A549 (cell line): ENCODE results near the gene CBFA2T2. TPM values are rescaled to one million over a fixed set of nuclear protein-coding genes. Genes with fewer than 3 reads are reported as not detected.

ENCODE experiments used
- ATAC-seq, 2 experiments: fragments of 200-7000 bp in 1 of 2; fragments of >200 bp in 1 of 2; cut with Nextera tagmentation in 1 of 2; cut with Tn5 transposase in 1 of 2; 3 replicates each; pipeline versions ENCODE4 v1.8.0 to v1.9.1; 2018 to 2020; ENCODE audit warnings: mild to moderate bottlenecking in 1 of 2, moderate library complexity in 1 of 2
- CTCF ChIA-PET: fragments of 300-600 bp; sonication (Branson Sonifier 250); formaldehyde crosslinking; extraction: SDS; loops from one replicate; lab custom pipeline; 2021; ENCODE audit warnings: antibody characterized with exemption, inconsistent platforms; lab: Yijun Ruan, JAX
- POLR2A ChIA-PET: fragments of 350-600 bp; formaldehyde crosslinking; extraction: SDS; loops from one replicate; lab custom pipeline; 2021; ENCODE audit warnings: antibody characterized with exemption, inconsistent platforms; lab: Yijun Ruan, JAX
- DNase-seq, 2 experiments: peaks; one replicate each; pipeline versions ENCODE4 v3.0.0 to v3.0.0-alpha.2; 2011 to 2016; ENCODE audit warnings: low read depth in 1 of 2, low spot score in 1 of 2
- FAIRE-seq: peaks from 2 replicates; lab custom pipeline; 2011; peaks lifted over from hg19 to GRCh38; lab: Jason Lieb, UNC
- H3K27ac ChIP-seq, 2 experiments: fragments of >200 bp; sonication (Bioruptor Twin); formaldehyde crosslinking; 3 replicates each; pipeline ENCODE4 v1.5.1; 2016 to 2017
- H3K4me1 ChIP-seq: fragments of >200 bp; sonication (Bioruptor Twin); formaldehyde crosslinking; 3 replicates; pipeline ENCODE4 v1.6.1; 2016
- H3K4me2 ChIP-seq: fragments of >200 bp; sonication (Bioruptor Twin); formaldehyde crosslinking; 3 replicates; pipeline ENCODE4 v1.6.1; 2016
- H3K4me3 ChIP-seq: fragments of >200 bp; sonication (Bioruptor Twin); formaldehyde crosslinking; 3 replicates; pipeline ENCODE4 v1.5.1; 2016
- H3K9me3 ChIP-seq: fragments of >200 bp; sonication (Bioruptor Twin); formaldehyde crosslinking; 3 replicates; pipeline ENCODE4 v1.6.1; 2016
- EHF ChIP-seq: fragments of 250-450 bp; sonication (Bioruptor Pico); IDR thresholded peaks from 2 replicates; pipeline ENCODE4 v1.5.0; 2020; ENCODE audit warnings: mild to moderate bottlenecking
- EP300 ChIP-seq, 2 experiments: fragments of >200 bp; sonication (Bioruptor Twin); formaldehyde crosslinking; IDR thresholded peaks; 2 replicates in 1 of 2; 3 replicates in 1 of 2; pipeline ENCODE4 v1.6.1; 2016 to 2017
- ESRRA ChIP-seq: fragments of 150-350 bp; IDR thresholded peaks from 2 replicates; pipeline ENCODE4 v1.6.1; 2014; ENCODE audit warnings: mild to moderate bottlenecking, low read length, borderline replicate concordance
- FOSB ChIP-seq: fragments of 250-450 bp; sonication (Bioruptor Pico); IDR thresholded peaks from 2 replicates; pipeline ENCODE4 v1.5.0; 2020; ENCODE audit warnings: mild to moderate bottlenecking, moderate library complexity
- FOSL2 ChIP-seq, 2 experiments: fragments of 450-650 bp in 1 of 2; fragments of >200 bp in 1 of 2; sonication (Bioruptor Twin) in 1 of 2; formaldehyde crosslinking; IDR thresholded peaks; 2 replicates each; pipeline versions ENCODE4 v1.5.0 to v1.6.1; 2016 to 2020; ENCODE audit warnings: mild to moderate bottlenecking in 1 of 2, moderate library complexity in 1 of 2
- FOXS1 ChIP-seq: fragments of 250-450 bp; sonication (Bioruptor Pico); IDR thresholded peaks from 2 replicates; pipeline ENCODE4 v1.5.0; 2020; ENCODE audit warnings: mild to moderate bottlenecking, moderate library complexity
- HDAC2 ChIP-seq: fragments of 200-600 bp; sonication (generic); IDR thresholded peaks from 2 replicates; pipeline ENCODE4 v1.6.1; 2016
- HOXA7 ChIP-seq: fragments of 250-450 bp; sonication (Bioruptor Pico); IDR thresholded peaks from 2 replicates; pipeline ENCODE4 v1.5.0; 2020; ENCODE audit warnings: mild to moderate bottlenecking, moderate library complexity
- HOXB5 ChIP-seq: fragments of 250-450 bp; sonication (Bioruptor Pico); IDR thresholded peaks from 2 replicates; pipeline ENCODE4 v1.5.0; 2020; ENCODE audit warnings: mild to moderate bottlenecking, moderate library complexity
- JUN ChIP-seq, 2 experiments: fragments of >200 bp; sonication (Bioruptor Twin); formaldehyde crosslinking; IDR thresholded peaks; 2 replicates in 1 of 2; 3 replicates in 1 of 2; pipeline ENCODE4 v1.6.1; 2016 to 2017
- KDM5A ChIP-seq: fragments of 200-600 bp; sonication (generic); IDR thresholded peaks from 2 replicates; pipeline ENCODE4 v1.6.1; 2016; ENCODE audit warnings: antibody characterized with exemption, mild to moderate bottlenecking
- MAFK ChIP-seq: fragments of 450-650 bp; IDR thresholded peaks from 2 replicates; pipeline ENCODE4 v1.6.1; 2014; ENCODE audit not compliant: partially characterized antibody
- RAD21 ChIP-seq, 2 experiments: fragments of >200 bp in 1 of 2; sonication (Bioruptor Twin) in 1 of 2; formaldehyde crosslinking in 1 of 2; IDR thresholded peaks in 1 of 2; conservative IDR thresholded peaks in 1 of 2; 2 replicates in 1 of 2; 3 replicates in 1 of 2; pipeline ENCODE4 v1.6.1; 2012 to 2018; ENCODE audit warnings: inconsistent platforms in 1 of 2
- RNF2 ChIP-seq: fragments of 200-600 bp; sonication (generic); IDR thresholded peaks from 2 replicates; pipeline ENCODE4 v1.6.1; 2016; ENCODE audit warnings: low read depth, mild to moderate bottlenecking, antibody characterized with exemption, moderate library complexity, borderline replicate concordance
- SREBF2 ChIP-seq: fragments of 450-650 bp; IDR thresholded peaks from 2 replicates; pipeline ENCODE4 v1.6.1; 2014; ENCODE audit warnings: mild to moderate bottlenecking, moderate library complexity
- WGBS: methylation state at CpG from one replicate; pipeline ENCODE4 v1.1.6; 2017; ENCODE audit errors: missing lambda C conversion rate; 5-methylcytosine and 5-hydroxymethylcytosine counted together
- polyA plus RNA-seq, 4 experiments: library from polyadenylated mRNA; depleted of rRNA in 3 of 4; stranded (reverse); fragments of >200 nt; fragmentation: RNase III in 1 of 4; extraction: RNeasy Plus Mini Kit Qiagen cat#74134 plus additional on column Dnase treatment in 1 of 4; gene quantifications; 2 replicates in 3 of 4; 3 replicates in 1 of 4; pipeline ENCODE4 v1.2.3, GENCODE V29; 2011 to 2017
- TF ChIP-seq, protein P1 (sequence below): fragments of >200 bp; sonication (Bioruptor Twin); formaldehyde crosslinking; IDR thresholded peaks from 2 replicates; pipeline ENCODE4 v1.6.1; 2016
- TF ChIP-seq, protein P2 (sequence below): IDR thresholded peaks from 2 replicates; pipeline ENCODE4 v1.6.1; 2012
- TF ChIP-seq, protein P3 (sequence below): fragments of >200 bp; sonication (Bioruptor Twin); formaldehyde crosslinking; IDR thresholded peaks from 3 replicates; pipeline ENCODE4 v1.6.1; 2016
- TF ChIP-seq, protein P4 (sequence below): IDR thresholded peaks from 2 replicates; pipeline ENCODE4 v1.6.1; 2012
- TF ChIP-seq, protein P5 (sequence below): fragments of >200 bp; sonication (Bioruptor Twin); formaldehyde crosslinking; IDR thresholded peaks from 3 replicates; pipeline ENCODE4 v1.5.1; 2016
- TF ChIP-seq, protein P6 (sequence below): fragments of 150-350 bp; IDR thresholded peaks from 2 replicates; pipeline ENCODE4 v1.6.1; 2014; ENCODE audit warnings: low read depth, mild to moderate bottlenecking, low read length

CBFA2T2 gene
- polyA plus RNA-seq, 2 of the 4 experiments (the other 2 are of a cell fraction) = 6.8 to 9.4 TPM

DNA sequence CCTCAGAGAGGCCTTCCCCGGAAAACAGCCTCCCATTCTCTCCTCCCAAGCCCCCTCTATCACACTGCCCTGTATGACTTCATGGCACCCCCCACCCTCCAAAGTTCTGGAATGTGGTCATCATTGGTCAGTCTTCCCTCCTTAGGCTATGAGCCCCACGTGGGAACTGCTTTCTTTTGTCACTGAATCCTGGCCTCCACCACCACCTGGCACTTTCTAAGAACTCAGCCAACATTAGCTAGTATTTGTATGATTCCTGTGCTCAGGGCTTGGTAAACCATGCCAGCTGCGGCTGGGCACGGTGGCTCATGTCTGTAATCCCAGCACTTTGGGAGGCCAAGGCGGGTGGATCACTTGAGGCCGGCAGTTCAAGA is 204.7 kb downstream of the CBFA2T2 start:
- POLR2A ChIA-PET = no interaction called here
- DNase-seq = no peak
- no peak overlapping the region for H3K4me2 ChIP-seq
- ATAC-seq = no peak
- CTCF ChIA-PET = interaction anchor here (1.4 to 1.5 kb wide), 2 partner anchors 19 to 27 kb away, joined by 3 read pairs; no protein-coding TSS in a partner anchor
- no peak overlapping the region for H3K27ac ChIP-seq
- H3K4me3 ChIP-seq = no peak overlapping the region
- H3K4me1 ChIP-seq = no peaks in the 10 kb centered on the region
- no peak for TF ChIP-seq FOXS1 (CRISPR knock-in tag)
- TF ChIP-seq MAFK = no peak
- TF ChIP-seq RAD21 (conservative IDR thresholded peaks at IDR 0.05 in 1 of 2, IDR thresholded peaks at IDR 0.05 in 1 of 2) = no peak
- TF ChIP-seq EHF = no peak
- no peak for TF ChIP-seq EP300 (IDR thresholded peaks at IDR 0.05)
- TF ChIP-seq HOXB5 (CRISPR knock-in tag) = no peak
- TF ChIP-seq, protein P1, sequence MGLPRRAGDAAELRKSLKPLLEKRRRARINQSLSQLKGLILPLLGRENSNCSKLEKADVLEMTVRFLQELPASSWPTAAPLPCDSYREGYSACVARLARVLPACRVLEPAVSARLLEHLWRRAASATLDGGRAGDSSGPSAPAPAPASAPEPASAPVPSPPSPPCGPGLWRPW = no peak
- TF ChIP-seq SREBF2 = no peak
- TF ChIP-seq, protein P2, sequence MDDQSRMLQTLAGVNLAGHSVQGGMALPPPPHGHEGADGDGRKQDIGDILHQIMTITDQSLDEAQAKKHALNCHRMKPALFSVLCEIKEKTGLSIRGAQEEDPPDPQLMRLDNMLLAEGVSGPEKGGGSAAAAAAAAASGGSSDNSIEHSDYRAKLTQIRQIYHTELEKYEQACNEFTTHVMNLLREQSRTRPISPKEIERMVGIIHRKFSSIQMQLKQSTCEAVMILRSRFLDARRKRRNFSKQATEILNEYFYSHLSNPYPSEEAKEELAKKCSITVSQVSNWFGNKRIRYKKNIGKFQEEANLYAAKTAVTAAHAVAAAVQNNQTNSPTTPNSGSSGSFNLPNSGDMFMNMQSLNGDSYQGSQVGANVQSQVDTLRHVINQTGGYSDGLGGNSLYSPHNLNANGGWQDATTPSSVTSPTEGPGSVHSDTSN = no peak
- no peak for TF ChIP-seq ESRRA
- TF ChIP-seq, protein P3, sequence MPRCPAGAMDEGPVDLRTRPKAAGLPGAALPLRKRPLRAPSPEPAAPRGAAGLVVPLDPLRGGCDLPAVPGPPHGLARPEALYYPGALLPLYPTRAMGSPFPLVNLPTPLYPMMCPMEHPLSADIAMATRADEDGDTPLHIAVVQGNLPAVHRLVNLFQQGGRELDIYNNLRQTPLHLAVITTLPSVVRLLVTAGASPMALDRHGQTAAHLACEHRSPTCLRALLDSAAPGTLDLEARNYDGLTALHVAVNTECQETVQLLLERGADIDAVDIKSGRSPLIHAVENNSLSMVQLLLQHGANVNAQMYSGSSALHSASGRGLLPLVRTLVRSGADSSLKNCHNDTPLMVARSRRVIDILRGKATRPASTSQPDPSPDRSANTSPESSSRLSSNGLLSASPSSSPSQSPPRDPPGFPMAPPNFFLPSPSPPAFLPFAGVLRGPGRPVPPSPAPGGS = no peak
- no peak for TF ChIP-seq KDM5A
- TF ChIP-seq RNF2 = no peak
- no peak for TF ChIP-seq FOSB (CRISPR knock-in tag)
- TF ChIP-seq, protein P4, sequence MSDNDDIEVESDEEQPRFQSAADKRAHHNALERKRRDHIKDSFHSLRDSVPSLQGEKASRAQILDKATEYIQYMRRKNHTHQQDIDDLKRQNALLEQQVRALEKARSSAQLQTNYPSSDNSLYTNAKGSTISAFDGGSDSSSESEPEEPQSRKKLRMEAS = no peak
- no peak for TF ChIP-seq HOXA7 (CRISPR knock-in tag)
- TF ChIP-seq, all 56 proteins: peak for 0
- H3K9me3 ChIP-seq = no peaks in the 10 kb centered on the region
- FAIRE-seq = no peak
- 84% methylated on average over 6 of the region's 6 CpGs for whole genome bisulfite sequencing

DNA sequence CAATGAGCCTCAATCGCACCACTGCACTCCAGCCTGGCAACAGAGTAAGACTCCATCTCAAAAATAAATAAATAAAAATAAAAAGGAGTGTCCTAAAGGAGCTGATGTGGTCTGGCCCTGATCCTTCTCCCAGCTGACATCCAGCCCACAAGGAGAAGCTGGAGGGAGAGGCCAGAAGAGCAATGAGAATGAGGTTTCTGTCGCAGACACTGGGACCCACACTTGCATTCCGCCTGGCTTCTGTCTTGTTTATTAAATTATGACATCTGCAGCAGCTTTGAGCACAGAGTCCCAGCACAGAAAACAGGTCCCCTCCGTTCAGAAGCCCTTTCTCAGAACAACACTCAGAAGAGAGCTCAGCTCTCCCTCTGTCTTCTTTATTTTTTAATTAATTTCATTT is 206.6 kb downstream of the CBFA2T2 start:
- no peak for FAIRE-seq
- WGBS = 89% methylated on average over 4 of the region's 4 CpGs
- CTCF ChIA-PET = interaction anchor here (0.9 kb wide), 1 partner anchor 85 kb away, joined by 3 read pairs; no protein-coding TSS in a partner anchor

More for the DNA sequence above, 206.6 kb downstream of the CBFA2T2 start:
- DNase-seq = no peak
- Histone ChIP-seq H3K4me2 (no peak overlapping the region), H3K9me3 (no peaks in the 10 kb centered on the region), H3K4me1 (no peaks in the 10 kb centered on the region), H3K4me3 (no peak overlapping the region)
- no peak for ATAC-seq
- POLR2A ChIA-PET = interaction anchor here (0.6 kb wide), 1 partner anchor 21 kb away, joined by 4 read pairs; no protein-coding TSS in a partner anchor
- TF ChIP-seq ESRRA (no peak), HOXA7 (CRISPR knock-in tag) (no peak), EP300 (IDR thresholded peaks at IDR 0.05) (no peak), FOXS1 (CRISPR knock-in tag) (no peak), MAFK (no peak), JUN (IDR thresholded peaks at IDR 0.05) (no peak), FOSL2 (IDR thresholded peaks at IDR 0.05) (no peak), FOSL2 (CRISPR knock-in tag; IDR thresholded peaks at IDR 0.05) (no peak), HOXB5 (CRISPR knock-in tag) (no peak), HDAC2 (no peak)
- TF ChIP-seq, protein P5, sequence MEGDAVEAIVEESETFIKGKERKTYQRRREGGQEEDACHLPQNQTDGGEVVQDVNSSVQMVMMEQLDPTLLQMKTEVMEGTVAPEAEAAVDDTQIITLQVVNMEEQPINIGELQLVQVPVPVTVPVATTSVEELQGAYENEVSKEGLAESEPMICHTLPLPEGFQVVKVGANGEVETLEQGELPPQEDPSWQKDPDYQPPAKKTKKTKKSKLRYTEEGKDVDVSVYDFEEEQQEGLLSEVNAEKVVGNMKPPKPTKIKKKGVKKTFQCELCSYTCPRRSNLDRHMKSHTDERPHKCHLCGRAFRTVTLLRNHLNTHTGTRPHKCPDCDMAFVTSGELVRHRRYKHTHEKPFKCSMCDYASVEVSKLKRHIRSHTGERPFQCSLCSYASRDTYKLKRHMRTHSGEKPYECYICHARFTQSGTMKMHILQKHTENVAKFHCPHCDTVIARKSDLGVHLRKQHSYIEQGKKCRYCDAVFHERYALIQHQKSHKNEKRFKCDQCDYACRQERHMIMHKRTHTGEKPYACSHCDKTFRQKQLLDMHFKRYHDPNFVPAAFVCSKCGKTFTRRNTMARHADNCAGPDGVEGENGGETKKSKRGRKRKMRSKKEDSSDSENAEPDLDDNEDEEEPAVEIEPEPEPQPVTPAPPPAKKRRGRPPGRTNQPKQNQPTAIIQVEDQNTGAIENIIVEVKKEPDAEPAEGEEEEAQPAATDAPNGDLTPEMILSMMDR = no peak
- TF ChIP-seq, protein P6, sequence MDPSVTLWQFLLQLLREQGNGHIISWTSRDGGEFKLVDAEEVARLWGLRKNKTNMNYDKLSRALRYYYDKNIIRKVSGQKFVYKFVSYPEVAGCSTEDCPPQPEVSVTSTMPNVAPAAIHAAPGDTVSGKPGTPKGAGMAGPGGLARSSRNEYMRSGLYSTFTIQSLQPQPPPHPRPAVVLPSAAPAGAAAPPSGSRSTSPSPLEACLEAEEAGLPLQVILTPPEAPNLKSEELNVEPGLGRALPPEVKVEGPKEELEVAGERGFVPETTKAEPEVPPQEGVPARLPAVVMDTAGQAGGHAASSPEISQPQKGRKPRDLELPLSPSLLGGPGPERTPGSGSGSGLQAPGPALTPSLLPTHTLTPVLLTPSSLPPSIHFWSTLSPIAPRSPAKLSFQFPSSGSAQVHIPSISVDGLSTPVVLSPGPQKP = no peak
- TF ChIP-seq, all 56 proteins: peak for 0
- H3K27ac ChIP-seq = no peak overlapping the region
